Karpas-422 (cell line): Measurements from ENCODE around the gene C1orf105. TPM values are rescaled to one million over a fixed set of nuclear protein-coding genes. Genes with fewer than 3 reads are reported as not detected.

Experiments
- DNase-seq: peaks from one replicate; pipeline ENCODE4 v3.0.0-alpha.2; 2015
- H2AFZ ChIP-seq: fragments of 200-600 bp; sonication (generic); 2 replicates; pipeline ENCODE4 v1.6.1; 2014; ENCODE audit warnings: antibody characterized with exemption, low read length, mixed read lengths
- H3K27ac ChIP-seq: fragments of 200-600 bp; sonication (generic); 2 replicates; pipeline ENCODE4 v1.5.1; 2014; ENCODE audit warnings: mild to moderate bottlenecking, low read length, moderate library complexity
- H3K27me3 ChIP-seq: fragments of 200-600 bp; sonication (generic); 2 replicates; pipeline ENCODE4 v1.6.1; 2014; ENCODE audit warnings: low read length, mixed read lengths
- H3K36me3 ChIP-seq: fragments of 200-600 bp; sonication (generic); 2 replicates; pipeline ENCODE4 v1.6.1; 2014; ENCODE audit warnings: low read length, mixed read lengths; ENCODE audit not compliant: insufficient read depth
- H3K4me1 ChIP-seq: fragments of 200-600 bp; sonication (generic); 2 replicates; pipeline ENCODE4 v1.6.1; 2014; ENCODE audit warnings: mild to moderate bottlenecking, low read length, mixed read lengths
- H3K4me2 ChIP-seq: fragments of 200-600 bp; sonication (generic); 2 replicates; pipeline ENCODE4 v1.6.1; 2014; ENCODE audit warnings: low read length, low read depth, mild to moderate bottlenecking; ENCODE audit not compliant: poor library complexity, severe bottlenecking
- H3K4me3 ChIP-seq: fragments of 200-600 bp; sonication (generic); 2 replicates; pipeline ENCODE4 v1.5.1; 2014; ENCODE audit warnings: mild to moderate bottlenecking, antibody characterized with exemption, low read length, mixed read lengths
- H3K79me2 ChIP-seq: fragments of 200-600 bp; sonication (generic); 2 replicates; pipeline ENCODE4 v1.6.1; 2014; ENCODE audit warnings: mild to moderate bottlenecking, low read length, mixed read lengths
- H3K9ac ChIP-seq: fragments of 200-600 bp; sonication (generic); 2 replicates; pipeline ENCODE4 v1.6.0; 2014; ENCODE audit warnings: low read length
- H3K9me2 ChIP-seq: fragments of 200-600 bp; sonication (generic), shearing (Covaris generic); replicated peaks from 2 replicates; pipeline ENCODE4 v1.6.0; 2014; ENCODE audit warnings: mild to moderate bottlenecking, low read length, moderate library complexity; ENCODE audit not compliant: insufficient read depth
- H3K9me3 ChIP-seq: fragments of 300-700, 200-600 bp; sonication (generic); 2 replicates; pipeline ENCODE4 v1.6.1; 2014; ENCODE audit warnings: low read length, mixed read lengths
- H4K20me1 ChIP-seq: fragments of 200-600 bp; sonication (generic); 2 replicates; pipeline ENCODE4 v1.6.1; 2014; ENCODE audit warnings: mild to moderate bottlenecking, antibody characterized with exemption, low read length, low read depth; ENCODE audit not compliant: insufficient read depth
- total RNA-seq: library from RNA; depleted of rRNA; stranded (reverse); fragments of >200 nt; shearing (Covaris generic); gene quantifications from 2 replicates; pipeline ENCODE4 v1.2.3, GENCODE V29; 2014; ENCODE audit warnings: low replicate concordance

The C1orf105 gene
- total RNA-seq, 1 experiment from 2014 or later = not detected

DNA sequence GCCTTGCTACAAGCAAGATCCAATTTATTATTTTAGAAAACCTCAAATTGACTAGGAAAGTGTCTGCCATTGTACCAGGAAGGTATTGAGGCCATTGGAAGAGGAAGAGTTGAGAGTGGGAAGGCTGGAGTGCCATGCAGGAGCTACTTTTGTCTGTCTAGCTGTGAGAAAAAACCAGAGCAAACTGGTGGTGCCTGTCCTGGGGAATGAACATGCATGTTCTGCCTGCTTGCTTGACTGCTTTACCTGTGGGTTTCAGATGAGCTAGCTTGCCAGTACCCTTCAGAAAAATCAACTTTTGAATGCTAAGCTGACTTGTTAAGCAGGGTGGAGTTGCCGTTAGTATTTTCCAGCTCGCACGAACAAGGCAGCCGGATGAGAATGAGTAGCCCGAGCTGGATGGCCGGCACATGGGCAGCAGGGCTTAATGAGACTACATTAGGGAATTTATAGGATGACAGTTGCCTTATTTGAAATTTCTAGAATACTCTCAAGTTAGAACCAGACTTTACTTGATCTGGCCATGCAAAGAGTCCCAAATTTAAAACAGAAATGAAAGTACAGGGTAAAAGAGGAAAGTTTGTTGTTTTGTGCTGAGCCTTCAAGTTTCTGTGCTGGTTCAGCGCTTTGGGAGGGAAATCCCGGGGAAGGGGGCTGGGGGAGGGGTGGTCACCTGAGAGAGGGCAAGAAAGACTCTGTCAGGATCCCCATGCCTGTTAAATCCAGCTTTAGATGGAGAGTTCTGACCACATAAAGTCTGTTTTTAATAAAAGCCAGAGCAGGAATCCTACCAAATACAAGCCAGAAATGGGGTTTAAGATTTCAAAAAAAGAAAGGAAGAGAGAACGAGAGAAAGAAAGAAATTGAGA is 29.6 kb upstream of the C1orf105 start:
- H4K20me1 ChIP-seq = no peaks in the 10 kb centered on the region
- no peaks in the 10 kb centered on the region for H3K79me2 ChIP-seq
- no peak overlapping the region for H3K27ac ChIP-seq
- H2AFZ ChIP-seq = no peak overlapping the region
- peaks cover 5% of the 10 kb centered on the region; the same call in 1 of the 2 replicates for H3K4me1 ChIP-seq
- no peaks in the 10 kb centered on the region for H3K27me3 ChIP-seq
- no peak overlapping the region for H3K9ac ChIP-seq
- no peaks in the 10 kb centered on the region for H3K9me3 ChIP-seq
- H3K4me2 ChIP-seq = no peak overlapping the region
- DNase-seq = no peak
- no peaks in the 10 kb centered on the region; the same call in 1 of the 2 replicates for H3K36me3 ChIP-seq
- H3K9me2 ChIP-seq = no peaks in the 10 kb centered on the region
- H3K4me3 ChIP-seq = no peak overlapping the region

DNA sequence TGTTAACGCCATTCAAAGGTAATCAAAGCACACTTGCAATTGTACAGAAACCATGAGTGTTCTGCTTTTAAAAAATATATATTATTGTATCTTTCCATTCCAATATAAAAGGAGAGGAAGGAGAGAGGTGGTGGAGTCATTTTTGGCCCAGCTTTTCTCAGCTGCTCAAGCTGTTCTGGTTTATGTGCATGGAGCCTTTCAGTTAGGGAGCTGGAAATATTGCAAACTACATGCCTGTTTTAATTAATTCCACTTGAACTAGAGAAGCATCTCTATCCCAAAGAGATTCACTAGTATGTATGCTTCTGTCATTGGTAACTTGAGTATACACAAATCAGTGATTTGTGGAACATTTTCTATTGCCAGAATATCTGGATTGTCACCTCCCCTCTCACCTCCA is 28.5 kb upstream of the C1orf105 start:
- no peak overlapping the region for H3K9ac ChIP-seq
- no peak overlapping the region for H3K27ac ChIP-seq
- no peaks in the 10 kb centered on the region for H4K20me1 ChIP-seq
- no peak overlapping the region for H2AFZ ChIP-seq
- no peak overlapping the region for H3K4me2 ChIP-seq
- H3K36me3 ChIP-seq = no peaks in the 10 kb centered on the region; the same call in 1 of the 2 replicates
- H3K27me3 ChIP-seq = no peaks in the 10 kb centered on the region
- H3K9me3 ChIP-seq = no peaks in the 10 kb centered on the region
- no peak overlapping the region for H3K4me3 ChIP-seq
- H3K79me2 ChIP-seq = no peaks in the 10 kb centered on the region
- peaks cover 5% of the 10 kb centered on the region; the same call in 1 of the 2 replicates for H3K4me1 ChIP-seq
- no peak for DNase-seq
- H3K9me2 ChIP-seq = no peaks in the 10 kb centered on the region

DNA sequence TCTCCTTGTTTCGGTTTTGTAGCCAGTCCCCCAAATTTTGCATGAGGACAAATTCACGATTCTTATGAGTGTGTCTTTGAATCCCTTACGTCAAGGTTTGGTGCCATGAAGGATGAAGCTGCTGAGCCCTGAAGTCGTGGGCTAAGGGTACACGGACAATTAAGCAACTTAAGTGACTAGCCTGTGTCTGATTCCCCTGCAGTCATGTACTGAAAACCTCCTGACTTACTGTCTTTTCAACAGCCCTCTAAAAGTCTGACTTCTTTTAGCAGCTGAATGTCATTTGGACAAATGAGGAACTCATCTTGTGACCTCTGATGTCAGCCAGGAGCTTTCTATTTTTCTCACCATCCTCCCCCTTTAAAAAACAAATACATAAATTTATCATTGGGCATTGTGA is 27.1 kb upstream of the C1orf105 start:
- H3K36me3 ChIP-seq = no peaks in the 10 kb centered on the region; the same call in 1 of the 2 replicates
- H3K9me2 ChIP-seq = no peaks in the 10 kb centered on the region
- no peaks in the 10 kb centered on the region for H3K27me3 ChIP-seq
- peaks cover 5% of the 10 kb centered on the region; the same call in 1 of the 2 replicates for H3K4me1 ChIP-seq
- no peak overlapping the region for H3K4me3 ChIP-seq
- H3K4me2 ChIP-seq = peak overlapping the region; percentile 23
- H4K20me1 ChIP-seq = no peaks in the 10 kb centered on the region
- H3K9ac ChIP-seq = no peak overlapping the region
- H3K27ac ChIP-seq = no peak overlapping the region
- H2AFZ ChIP-seq = no peak overlapping the region
- no peaks in the 10 kb centered on the region for H3K9me3 ChIP-seq
- no peak for DNase-seq
- no peaks in the 10 kb centered on the region for H3K79me2 ChIP-seq

DNA sequence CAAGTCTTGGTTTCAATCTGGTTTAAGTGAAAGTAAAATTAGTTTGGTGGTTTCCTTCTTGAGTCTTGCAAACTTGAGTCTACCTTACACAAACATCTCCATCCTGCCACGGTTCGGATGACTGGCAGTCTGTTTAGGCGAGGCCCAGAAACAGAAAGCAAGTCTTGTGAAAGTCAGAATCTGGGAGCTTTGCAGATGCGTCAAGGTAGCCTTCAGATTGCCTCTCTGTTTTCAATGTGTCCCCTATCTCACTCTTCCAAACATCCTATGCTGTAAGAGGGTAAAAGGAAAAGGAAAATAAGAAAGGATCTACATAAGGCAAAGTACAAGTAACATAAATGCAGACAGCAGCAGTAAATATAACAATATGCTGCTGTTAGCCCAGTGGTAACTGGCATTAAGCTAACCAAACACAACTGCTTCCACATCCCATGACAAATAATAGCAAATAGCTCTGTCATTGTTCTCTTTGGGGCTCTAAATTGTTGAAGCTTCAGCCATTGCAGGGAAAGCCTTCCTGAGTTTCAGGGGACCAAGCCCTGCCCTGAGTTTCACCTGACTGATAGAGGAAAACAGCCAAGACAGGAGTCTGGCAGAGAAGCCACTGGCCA is 26.2 kb upstream of the C1orf105 start:
- DNase-seq = no peak
- H3K27me3 ChIP-seq = no peaks in the 10 kb centered on the region
- no peak overlapping the region for H3K4me2 ChIP-seq
- H4K20me1 ChIP-seq = no peaks in the 10 kb centered on the region
- no peaks in the 10 kb centered on the region for H3K9me3 ChIP-seq
- peaks cover 5% of the 10 kb centered on the region; the same call in 1 of the 2 replicates for H3K4me1 ChIP-seq
- H3K4me3 ChIP-seq = no peak overlapping the region
- H3K79me2 ChIP-seq = no peaks in the 10 kb centered on the region
- no peak overlapping the region for H3K9ac ChIP-seq
- no peaks in the 10 kb centered on the region; the same call in 1 of the 2 replicates for H3K36me3 ChIP-seq
- no peak overlapping the region for H2AFZ ChIP-seq
- no peaks in the 10 kb centered on the region for H3K9me2 ChIP-seq
- H3K27ac ChIP-seq = no peak overlapping the region

DNA sequence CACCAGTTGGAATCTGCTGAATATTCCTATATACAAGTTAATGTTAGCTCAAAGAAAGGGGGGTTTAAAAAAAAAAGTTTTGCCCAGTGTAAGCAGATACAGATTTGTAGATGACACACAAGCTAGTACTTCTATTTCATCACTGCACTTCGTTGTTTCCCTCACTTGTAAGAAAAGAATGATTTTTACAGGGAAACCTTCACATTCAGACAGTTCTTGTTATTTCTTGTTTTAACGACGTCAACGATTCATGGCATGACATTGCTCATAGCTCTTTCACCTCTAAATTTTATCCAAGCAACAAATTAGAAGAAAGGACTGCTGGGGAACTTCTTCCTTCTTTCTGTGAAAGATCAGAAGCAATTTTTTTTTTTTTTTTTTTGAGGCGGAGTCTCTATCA is 25.7 kb upstream of the C1orf105 start:
- Histone ChIP-seq H3K4me1 (peaks cover 5% of the 10 kb centered on the region; the same call in 1 of the 2 replicates), H3K79me2 (no peaks in the 10 kb centered on the region), H3K4me2 (no peak overlapping the region), H3K4me3 (no peak overlapping the region), H3K36me3 (no peaks in the 10 kb centered on the region; the same call in 1 of the 2 replicates), H3K27ac (no peak overlapping the region), H3K9me2 (no peaks in the 10 kb centered on the region), H4K20me1 (no peaks in the 10 kb centered on the region), H3K9ac (no peak overlapping the region), H2AFZ (no peak overlapping the region), H3K9me3 (no peaks in the 10 kb centered on the region), H3K27me3 (no peaks in the 10 kb centered on the region)
- DNase-seq = no peak

DNA sequence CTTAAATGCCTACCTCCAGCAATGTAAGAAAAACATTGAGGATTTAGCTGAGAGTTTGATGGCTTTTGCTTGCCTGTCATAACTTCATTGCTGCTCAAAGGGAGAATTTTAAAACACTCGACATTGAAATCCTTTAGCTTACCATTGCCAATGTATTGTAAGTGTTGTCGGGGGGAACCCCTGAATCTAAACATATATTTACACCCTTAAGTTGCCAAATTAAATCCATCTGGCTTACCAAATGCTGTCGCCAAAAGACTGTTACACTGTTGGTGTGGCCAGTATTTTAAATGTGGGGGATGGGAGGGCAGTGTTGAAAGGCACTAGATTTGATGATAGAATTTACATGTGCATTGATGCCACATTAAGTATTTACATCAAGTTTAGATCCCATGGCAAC is 24.9 kb upstream of the C1orf105 start:
- no peak overlapping the region for H3K27ac ChIP-seq
- H3K9ac ChIP-seq = no peak overlapping the region
- H3K27me3 ChIP-seq = no peaks in the 10 kb centered on the region
- H4K20me1 ChIP-seq = no peaks in the 10 kb centered on the region
- H2AFZ ChIP-seq = no peak overlapping the region
- no peaks in the 10 kb centered on the region for H3K9me3 ChIP-seq
- no peak overlapping the region for H3K4me3 ChIP-seq
- H3K79me2 ChIP-seq = no peaks in the 10 kb centered on the region
- no peak overlapping the region for H3K4me2 ChIP-seq
- DNase-seq = no peak
- H3K4me1 ChIP-seq = peaks cover 5% of the 10 kb centered on the region; the same call in 1 of the 2 replicates
- no peaks in the 10 kb centered on the region; the same call in 1 of the 2 replicates for H3K36me3 ChIP-seq
- no peaks in the 10 kb centered on the region for H3K9me2 ChIP-seq

DNA sequence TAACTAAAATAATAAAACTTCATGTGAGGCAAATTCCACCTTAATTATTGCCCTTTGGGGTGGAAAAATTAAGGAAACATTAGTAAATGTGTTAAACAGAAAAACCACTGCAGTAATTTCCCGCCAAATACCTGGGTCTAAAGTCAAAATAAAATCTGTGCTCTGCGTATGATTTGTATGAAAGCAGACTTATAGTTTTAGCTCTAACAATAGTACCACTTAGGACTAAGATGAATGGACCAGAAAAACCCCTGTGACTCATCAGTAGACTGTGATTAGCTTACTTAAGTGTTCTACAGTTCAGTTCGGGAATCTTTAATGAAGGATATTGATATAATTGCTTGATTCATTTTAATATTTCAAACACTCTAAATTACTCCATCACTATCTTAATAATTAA is 23.3 kb upstream of the C1orf105 start:
- Histone ChIP-seq H2AFZ (no peak overlapping the region), H3K9me3 (no peaks in the 10 kb centered on the region), H3K36me3 (no peaks in the 10 kb centered on the region; the same call in 1 of the 2 replicates), H3K4me1 (peaks cover 5% of the 10 kb centered on the region; the same call in 1 of the 2 replicates), H3K4me2 (no peak overlapping the region), H3K79me2 (no peaks in the 10 kb centered on the region), H4K20me1 (no peaks in the 10 kb centered on the region), H3K9ac (no peak overlapping the region), H3K4me3 (no peak overlapping the region), H3K27me3 (no peaks in the 10 kb centered on the region), H3K27ac (no peak overlapping the region), H3K9me2 (no peaks in the 10 kb centered on the region)
- DNase-seq = no peak

DNA sequence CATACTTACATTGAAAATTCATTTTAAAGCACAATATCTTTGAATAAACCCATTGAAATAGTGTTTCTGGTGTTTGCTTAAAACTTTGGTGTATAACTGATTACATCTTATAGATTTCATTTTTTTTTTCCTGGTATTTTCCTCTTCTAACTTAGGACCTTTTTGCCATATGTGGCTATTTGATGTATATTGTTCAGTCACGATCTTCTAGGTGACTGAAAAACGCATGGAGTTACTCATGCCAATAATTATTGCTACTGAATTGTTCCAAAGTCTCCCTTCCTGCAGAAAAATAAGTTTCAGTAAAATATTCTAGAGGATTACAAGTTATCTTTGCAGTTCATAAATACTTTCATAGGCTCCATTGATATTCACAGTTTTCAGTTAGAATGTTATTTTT is 22.9 kb upstream of the C1orf105 start:
- Histone ChIP-seq H3K9me2 (no peaks in the 10 kb centered on the region), H3K79me2 (no peaks in the 10 kb centered on the region), H3K36me3 (no peaks in the 10 kb centered on the region; the same call in 1 of the 2 replicates), H3K9me3 (no peaks in the 10 kb centered on the region), H3K4me3 (no peak overlapping the region), H3K9ac (no peak overlapping the region), H2AFZ (no peak overlapping the region), H4K20me1 (no peaks in the 10 kb centered on the region), H3K27ac (no peak overlapping the region), H3K4me2 (no peak overlapping the region), H3K4me1 (peaks cover 5% of the 10 kb centered on the region; the same call in 1 of the 2 replicates), H3K27me3 (no peaks in the 10 kb centered on the region)
- DNase-seq = no peak
